ENCODE data around the gene LANCL2.

LANCL2 gene

DNA sequence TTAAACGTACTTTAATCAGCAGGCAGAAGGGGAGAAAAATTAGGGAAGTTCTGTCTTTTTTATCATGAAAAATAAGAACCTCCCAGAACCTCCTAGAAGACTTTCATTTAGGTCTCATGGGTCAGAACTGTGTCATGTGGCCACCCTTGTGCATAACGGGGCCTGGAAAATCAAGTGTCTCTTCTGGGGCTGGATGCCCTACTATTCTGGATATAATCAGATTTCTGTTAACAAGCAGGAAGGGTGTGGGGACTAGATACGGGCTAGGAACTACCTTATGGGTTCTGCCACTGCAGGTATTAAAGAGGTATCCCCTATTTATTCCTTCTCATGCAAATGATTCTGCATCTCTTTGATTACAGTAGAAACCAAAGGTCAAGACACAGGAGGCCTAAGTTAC, 14.1 kb downstream of the LANCL2 start:
- no peak for TF ChIP-seq EZH2phosphoT487 (IDR thresholded peaks at IDR 0.05; ENCODE audit: low read depth)
- TF ChIP-seq, protein P1, sequence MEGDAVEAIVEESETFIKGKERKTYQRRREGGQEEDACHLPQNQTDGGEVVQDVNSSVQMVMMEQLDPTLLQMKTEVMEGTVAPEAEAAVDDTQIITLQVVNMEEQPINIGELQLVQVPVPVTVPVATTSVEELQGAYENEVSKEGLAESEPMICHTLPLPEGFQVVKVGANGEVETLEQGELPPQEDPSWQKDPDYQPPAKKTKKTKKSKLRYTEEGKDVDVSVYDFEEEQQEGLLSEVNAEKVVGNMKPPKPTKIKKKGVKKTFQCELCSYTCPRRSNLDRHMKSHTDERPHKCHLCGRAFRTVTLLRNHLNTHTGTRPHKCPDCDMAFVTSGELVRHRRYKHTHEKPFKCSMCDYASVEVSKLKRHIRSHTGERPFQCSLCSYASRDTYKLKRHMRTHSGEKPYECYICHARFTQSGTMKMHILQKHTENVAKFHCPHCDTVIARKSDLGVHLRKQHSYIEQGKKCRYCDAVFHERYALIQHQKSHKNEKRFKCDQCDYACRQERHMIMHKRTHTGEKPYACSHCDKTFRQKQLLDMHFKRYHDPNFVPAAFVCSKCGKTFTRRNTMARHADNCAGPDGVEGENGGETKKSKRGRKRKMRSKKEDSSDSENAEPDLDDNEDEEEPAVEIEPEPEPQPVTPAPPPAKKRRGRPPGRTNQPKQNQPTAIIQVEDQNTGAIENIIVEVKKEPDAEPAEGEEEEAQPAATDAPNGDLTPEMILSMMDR (IDR thresholded peaks at IDR 0.05; ENCODE audit: low read depth, low read length) = no peak
- no peak overlapping the region for H3K27ac ChIP-seq (ENCODE audit: low read length)
- H3K9ac ChIP-seq (ENCODE audit: low read length) = no peak overlapping the region
- no peaks in the 10 kb centered on the region for H3K4me1 ChIP-seq (ENCODE audit: low read length)
- H3K79me2 ChIP-seq (ENCODE audit: low read length) = no peaks in the 10 kb centered on the region
- H3K36me3 ChIP-seq (replicated peaks; ENCODE audit: low read depth, low read length) = no peaks in the 10 kb centered on the region
- no peaks in the 10 kb centered on the region for H3K27me3 ChIP-seq (ENCODE audit: low read depth, low read length)
- H3K4me3 ChIP-seq (ENCODE audit: low read length) = no peak overlapping the region
- H4K20me1 ChIP-seq (ENCODE audit: insufficient read depth, low read length) = no peaks in the 10 kb centered on the region
- H2AFZ ChIP-seq (ENCODE audit: low read depth, low read length) = no peak overlapping the region
- H3K4me2 ChIP-seq (ENCODE audit: low read length) = no peak overlapping the region
- no peaks in the 10 kb centered on the region for H3K9me3 ChIP-seq (ENCODE audit: insufficient read depth, low read length)

- Histone ChIP-seq H3K9ac (ENCODE audit: low read length) (no peak overlapping the region), H3K27me3 (ENCODE audit: low read depth, low read length) (no peaks in the 10 kb centered on the region), H3K9me3 (ENCODE audit: insufficient read depth, low read length) (peaks cover under 1% of the 10 kb centered on the region; the same call in 1 of the 2 replicates), H3K4me1 (ENCODE audit: low read length) (no peaks in the 10 kb centered on the region), H3K27ac (ENCODE audit: low read length) (no peak overlapping the region), H3K4me2 (ENCODE audit: low read length) (no peak overlapping the region), H4K20me1 (ENCODE audit: insufficient read depth, low read length) (no peaks in the 10 kb centered on the region), H2AFZ (ENCODE audit: low read depth, low read length) (no peak overlapping the region), H3K79me2 (ENCODE audit: low read length) (no peaks in the 10 kb centered on the region), H3K4me3 (ENCODE audit: low read length) (no peak overlapping the region), H3K36me3 (replicated peaks; ENCODE audit: low read depth, low read length) (no peaks in the 10 kb centered on the region)
- TF ChIP-seq, protein P1 (IDR thresholded peaks at IDR 0.05; ENCODE audit: low read depth, low read length) = no peak
- TF ChIP-seq EZH2phosphoT487 (IDR thresholded peaks at IDR 0.05; ENCODE audit: low read depth) = no peak
Measured at GRCh38 chr7:55381189-55381588, 16.1 kb downstream of the LANCL2 start.

GRCh38 chr7:55381696-55382095, 16.6 kb downstream of the LANCL2 start:
- no peaks in the 10 kb centered on the region for H4K20me1 ChIP-seq (ENCODE audit: insufficient read depth, low read length)
- H3K4me3 ChIP-seq (ENCODE audit: low read length) = no peak overlapping the region
- H2AFZ ChIP-seq (ENCODE audit: low read depth, low read length) = no peak overlapping the region
- no peak overlapping the region for H3K9ac ChIP-seq (ENCODE audit: low read length)
- H3K4me2 ChIP-seq (ENCODE audit: low read length) = no peak overlapping the region
- H3K36me3 ChIP-seq (replicated peaks; ENCODE audit: low read depth, low read length) = peaks cover 5% of the 10 kb centered on the region
- no peaks in the 10 kb centered on the region for H3K27me3 ChIP-seq (ENCODE audit: low read depth, low read length)
- H3K27ac ChIP-seq (ENCODE audit: low read length) = no peak overlapping the region
- TF ChIP-seq EZH2phosphoT487 (IDR thresholded peaks at IDR 0.05; ENCODE audit: low read depth) = no peak
- TF ChIP-seq, protein P1 (IDR thresholded peaks at IDR 0.05; ENCODE audit: low read depth, low read length) = no peak
- H3K9me3 ChIP-seq (ENCODE audit: insufficient read depth, low read length) = peaks cover 5% of the 10 kb centered on the region
- H3K4me1 ChIP-seq (ENCODE audit: low read length) = no peaks in the 10 kb centered on the region
- H3K79me2 ChIP-seq (ENCODE audit: low read length) = no peaks in the 10 kb centered on the region

GRCh38 chr7:55382251-55382650, 17.1 kb downstream of the LANCL2 start:
- H2AFZ ChIP-seq (ENCODE audit: low read depth, low read length) = no peak overlapping the region
- no peaks in the 10 kb centered on the region for H4K20me1 ChIP-seq (ENCODE audit: insufficient read depth, low read length)
- no peak overlapping the region for H3K4me3 ChIP-seq (ENCODE audit: low read length)
- TF ChIP-seq, protein P1 (IDR thresholded peaks at IDR 0.05; ENCODE audit: low read depth, low read length) = no peak
- no peak for TF ChIP-seq EZH2phosphoT487 (IDR thresholded peaks at IDR 0.05; ENCODE audit: low read depth)
- H3K9me3 ChIP-seq (ENCODE audit: insufficient read depth, low read length) = peaks cover 11% of the 10 kb centered on the region
- H3K4me2 ChIP-seq (ENCODE audit: low read length) = no peak overlapping the region
- peaks cover 10% of the 10 kb centered on the region for H3K36me3 ChIP-seq (replicated peaks; ENCODE audit: low read depth, low read length)
- no peaks in the 10 kb centered on the region for H3K4me1 ChIP-seq (ENCODE audit: low read length)
- H3K27me3 ChIP-seq (ENCODE audit: low read depth, low read length) = no peaks in the 10 kb centered on the region
- H3K9ac ChIP-seq (ENCODE audit: low read length) = no peak overlapping the region
- no peak overlapping the region for H3K27ac ChIP-seq (ENCODE audit: low read length)
- H3K79me2 ChIP-seq (ENCODE audit: low read length) = no peaks in the 10 kb centered on the region

Measured in OCI-LY3 (cell line).